PC-9 (cell line): ENCODE measurements around the gene ANKRD33B.

Source experiments
- CTCF ChIP-seq: fragments of 200-600 bp; sonication (generic); conservative IDR thresholded peaks from 2 replicates; pipeline ENCODE4 v1.6.1; 2017; ENCODE audit warnings: mixed run types, antibody characterized with exemption, mild to moderate bottlenecking, moderate library complexity
- EZH2 ChIP-seq: fragments of 200-600 bp; sonication (generic); IDR thresholded peaks from 2 replicates; pipeline ENCODE4 v1.8.0; 2017; ENCODE audit warnings: antibody characterized with exemption, low read depth

- TF ChIP-seq CTCF, result no peak
- no peak for TF ChIP-seq EZH2
Observed at GRCh38 chr5:10653751-10654400, 90.0 kb downstream of the ANKRD33B start.
